Testis (tissue), 3 donors: ENCODE measurements around the gene PDIA6. TPM values are rescaled to one million over a fixed set of nuclear protein-coding genes. Genes with fewer than 3 reads are reported as not detected.

Experiments
- DNase-seq: peaks from one replicate; pipeline ENCODE4 v3.0.0-alpha.2; 2019
- H3K27ac ChIP-seq, 2 donors: fragments of 200-600 bp; sonication (generic); one replicate each; pipeline ENCODE4 v1.5.1; 2019
- H3K27me3 ChIP-seq: fragments of 200-600 bp; sonication (generic); one replicate; pipeline ENCODE4 v1.5.1; 2019
- H3K36me3 ChIP-seq: fragments of 200-600 bp; sonication (generic); one replicate; pipeline ENCODE4 v1.5.1; 2017; ENCODE audit warnings: low read depth; ENCODE audit errors: missing control alignments
- H3K4me1 ChIP-seq: fragments of 200-600 bp; sonication (generic); one replicate; pipeline ENCODE4 v1.5.1; 2019
- H3K4me3 ChIP-seq, 2 donors: fragments of 200-600 bp; sonication (generic); one replicate each; pipeline ENCODE4 v1.5.1; 2017 to 2019
- H3K9me3 ChIP-seq: fragments of 200-600 bp; sonication (generic); one replicate; pipeline ENCODE4 v1.5.1; 2017
- POLR2A ChIP-seq: fragments of 450-650 bp; IDR thresholded peaks from one replicate; pipeline ENCODE4 v1.6.1; 2017; ENCODE audit warnings: antibody characterized with exemption, mild to moderate bottlenecking, moderate library complexity
- WGBS, 2 donors: methylation state at CpG; one replicate each; pipeline ENCODE4 v1.1.5; 2018; 5-methylcytosine and 5-hydroxymethylcytosine counted together
- intact Hi-C: fragments of 100-400 bp; cut with DNase I; formaldehyde crosslinking; loops from one replicate; pipeline ENCODE4 v1.15.1; 2023; ENCODE audit warnings: low total_unique reads
- polyA plus RNA-seq: library from polyadenylated mRNA; stranded (reverse); fragments of 350-450 nt; fragmentation: Illumina TruSeq; extraction: RNeasy Lipid Tissue Mini Kit (QIAGEN cat#74804); gene quantifications from one replicate; pipeline ENCODE4 v1.2.3, GENCODE V29; 2014; ENCODE audit warnings: low read depth, low replicate concordance; ENCODE audit not compliant: insufficient read depth
- total RNA-seq, 2 donors: library from RNA; depleted of rRNA; stranded (reverse); fragments of >200 nt; gene quantifications; one replicate each; pipeline ENCODE4 v1.2.3, GENCODE V29; 2016
- TF ChIP-seq, protein P1 (sequence below), 3 experiments: fragments of 450-650 bp in 2 of 3; fragments of 200-600 bp in 1 of 3; sonication (generic) in 1 of 3; IDR thresholded peaks; one replicate each; pipeline ENCODE4 v1.5.1; 2016 to 2019; ENCODE audit warnings: antibody characterized with exemption in 3 of 3, mild to moderate bottlenecking in 2 of 3, moderate library complexity in 1 of 3

The PDIA6 gene
- total and polyA plus RNA-seq, 3 donors from 2014 or later: 74.3 to 123 (median 78.4) TPM

DNA sequence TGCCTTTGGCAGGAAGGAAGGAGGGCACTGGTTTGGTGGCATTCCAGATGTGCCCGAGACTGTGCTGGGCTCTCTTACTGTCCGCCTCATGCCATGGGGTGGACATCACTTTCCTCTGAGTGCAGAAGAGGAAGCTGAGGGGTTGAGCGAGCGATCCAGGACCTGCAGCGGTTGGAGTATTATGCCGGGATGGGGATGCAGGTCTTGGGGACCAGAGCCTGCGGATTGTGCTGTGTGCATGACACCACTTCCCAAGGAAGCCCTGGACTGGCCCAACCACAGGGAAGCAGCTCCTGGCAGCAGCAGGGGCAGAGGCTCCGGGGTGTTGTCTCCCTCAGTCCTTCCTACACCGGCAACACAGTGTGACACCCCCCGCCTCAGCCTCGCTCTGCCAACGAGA is 46.7 kb downstream of the PDIA6 start:
- Histone ChIP-seq H3K27ac (no peak overlapping the region), H3K9me3 (no peaks in the 10 kb centered on the region), H3K4me1 (no peaks in the 10 kb centered on the region), H3K27me3 (no peaks in the 10 kb centered on the region), H3K4me3 (no peak overlapping the region), H3K36me3 (no peaks in the 10 kb centered on the region)
- TF ChIP-seq POLR2A: no peak
- TF ChIP-seq, protein P1, sequence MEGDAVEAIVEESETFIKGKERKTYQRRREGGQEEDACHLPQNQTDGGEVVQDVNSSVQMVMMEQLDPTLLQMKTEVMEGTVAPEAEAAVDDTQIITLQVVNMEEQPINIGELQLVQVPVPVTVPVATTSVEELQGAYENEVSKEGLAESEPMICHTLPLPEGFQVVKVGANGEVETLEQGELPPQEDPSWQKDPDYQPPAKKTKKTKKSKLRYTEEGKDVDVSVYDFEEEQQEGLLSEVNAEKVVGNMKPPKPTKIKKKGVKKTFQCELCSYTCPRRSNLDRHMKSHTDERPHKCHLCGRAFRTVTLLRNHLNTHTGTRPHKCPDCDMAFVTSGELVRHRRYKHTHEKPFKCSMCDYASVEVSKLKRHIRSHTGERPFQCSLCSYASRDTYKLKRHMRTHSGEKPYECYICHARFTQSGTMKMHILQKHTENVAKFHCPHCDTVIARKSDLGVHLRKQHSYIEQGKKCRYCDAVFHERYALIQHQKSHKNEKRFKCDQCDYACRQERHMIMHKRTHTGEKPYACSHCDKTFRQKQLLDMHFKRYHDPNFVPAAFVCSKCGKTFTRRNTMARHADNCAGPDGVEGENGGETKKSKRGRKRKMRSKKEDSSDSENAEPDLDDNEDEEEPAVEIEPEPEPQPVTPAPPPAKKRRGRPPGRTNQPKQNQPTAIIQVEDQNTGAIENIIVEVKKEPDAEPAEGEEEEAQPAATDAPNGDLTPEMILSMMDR (IDR thresholded peaks at IDR 0.05): no peak
- intact Hi-C loops: no loop called here
- no peak for DNase-seq
- 92 to 95% methylated on average over 6 to 12 of the region's 12 CpGs for WGBS, 2 donors

DNA sequence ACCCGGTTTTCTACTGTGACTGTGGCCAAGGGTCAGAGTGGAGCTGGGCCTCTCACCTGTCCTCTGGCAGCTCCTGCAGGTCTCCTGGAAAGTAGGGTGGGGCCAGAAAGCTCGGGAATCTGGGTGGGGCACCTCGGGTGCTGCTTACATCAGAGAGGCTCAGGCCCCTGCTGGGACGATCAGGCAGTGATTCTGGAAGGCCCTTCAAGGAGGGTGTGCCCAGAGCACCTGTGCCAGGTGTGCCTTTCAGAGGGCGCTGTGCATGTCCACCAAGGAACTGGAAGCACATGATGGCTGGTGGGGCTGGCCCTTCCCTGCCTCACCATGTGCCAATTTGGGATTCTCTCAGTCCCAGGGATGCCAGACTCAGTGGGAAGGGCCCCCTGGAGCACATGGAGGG is 47.1 kb downstream of the PDIA6 start:
- WGBS, 2 donors: 78% methylated on average over 5 of the region's 5 CpGs; no CpG with 5 or more reads in 1 of the 2 donors

DNA sequence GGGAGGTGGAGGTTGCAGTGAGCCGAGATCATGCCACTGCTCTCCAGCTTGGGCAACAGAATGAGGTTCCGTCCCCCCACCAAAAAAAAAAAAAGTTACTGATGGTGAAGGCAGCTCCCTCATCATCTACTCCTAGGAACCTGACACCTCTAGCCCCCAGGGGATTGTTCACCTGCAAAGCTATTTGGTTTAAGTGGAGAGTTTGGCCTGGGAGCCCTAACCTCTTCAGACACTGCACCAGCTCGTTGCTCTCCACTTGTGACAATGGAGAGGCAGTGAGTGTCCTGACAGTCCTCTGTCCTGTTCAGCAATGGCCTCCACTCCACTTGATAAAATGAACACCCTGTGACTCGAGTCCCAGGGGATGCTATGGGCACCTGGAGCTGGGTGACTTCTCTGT is 47.7 kb downstream of the PDIA6 start:
- intact Hi-C loops: no loop called here
- WGBS, 2 donors: 82 to 94% methylated on average over 3 to 4 of the region's 4 CpGs
- no peak for DNase-seq

More for the DNA sequence above, 47.1 kb downstream of the PDIA6 start:
- H3K27ac ChIP-seq: no peak overlapping the region
- DNase-seq: no peak
- no peaks in the 10 kb centered on the region for H3K9me3 ChIP-seq
- no peaks in the 10 kb centered on the region for H3K4me1 ChIP-seq
- H3K4me3 ChIP-seq: no peak overlapping the region
- intact Hi-C loops: no loop called here
- TF ChIP-seq, protein P1 (IDR thresholded peaks at IDR 0.05): no peak
- TF ChIP-seq POLR2A: no peak
- H3K27me3 ChIP-seq: no peaks in the 10 kb centered on the region
- H3K36me3 ChIP-seq: no peaks in the 10 kb centered on the region

DNA sequence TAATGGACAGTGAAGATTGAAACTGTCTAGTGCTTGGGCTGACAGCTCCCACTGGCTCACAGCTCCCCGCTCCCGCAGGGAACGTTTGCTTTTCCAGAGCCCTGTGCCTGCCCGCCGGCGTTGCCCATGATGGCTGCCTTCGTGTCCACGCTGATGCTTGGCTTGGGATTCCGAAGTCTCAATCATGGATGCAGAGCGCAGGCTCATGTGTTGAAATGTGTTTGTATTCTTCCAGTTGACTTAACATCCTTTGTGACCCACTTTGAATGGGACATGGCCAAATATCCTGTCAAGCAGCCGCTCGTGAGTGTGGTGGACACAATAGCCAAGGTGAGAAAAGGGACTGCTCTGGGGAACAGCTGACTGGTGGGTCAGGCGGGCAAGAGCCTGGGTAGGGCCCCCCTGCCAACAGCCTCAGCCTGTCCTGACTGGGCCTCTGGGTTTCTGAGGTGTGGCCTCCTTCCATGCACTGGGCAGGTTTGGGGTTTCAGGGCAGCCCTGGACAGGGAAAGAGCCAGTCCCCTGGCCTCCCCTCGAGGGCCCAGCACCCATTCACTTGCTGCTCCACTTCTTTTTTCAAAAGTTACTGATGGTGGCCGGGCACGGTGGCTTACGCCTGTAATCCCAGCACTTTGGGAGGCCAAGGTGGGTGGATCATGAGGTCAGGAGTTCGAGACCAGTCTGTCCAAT is 48.3 kb downstream of the PDIA6 start:
- H3K27me3 ChIP-seq: no peaks in the 10 kb centered on the region
- H3K36me3 ChIP-seq: no peaks in the 10 kb centered on the region
- intact Hi-C loops: no loop called here
- H3K27ac ChIP-seq: no peak overlapping the region
- no peaks in the 10 kb centered on the region for H3K4me1 ChIP-seq
- TF ChIP-seq, protein P1 (IDR thresholded peaks at IDR 0.05): no peak
- TF ChIP-seq POLR2A: no peak
- H3K9me3 ChIP-seq: no peaks in the 10 kb centered on the region
- DNase-seq: no peak
- 88 to 91% methylated on average over 16 to 18 of the region's 18 CpGs for WGBS, 2 donors
- no peak overlapping the region for H3K4me3 ChIP-seq

More for the DNA sequence above, 47.7 kb downstream of the PDIA6 start:
- no peaks in the 10 kb centered on the region for H3K9me3 ChIP-seq
- H3K27ac ChIP-seq: no peak overlapping the region
- no peak for TF ChIP-seq POLR2A
- TF ChIP-seq, protein P1 (IDR thresholded peaks at IDR 0.05): no peak
- H3K36me3 ChIP-seq: no peaks in the 10 kb centered on the region
- no peaks in the 10 kb centered on the region for H3K27me3 ChIP-seq
- no peaks in the 10 kb centered on the region for H3K4me1 ChIP-seq
- H3K4me3 ChIP-seq: no peak overlapping the region

DNA sequence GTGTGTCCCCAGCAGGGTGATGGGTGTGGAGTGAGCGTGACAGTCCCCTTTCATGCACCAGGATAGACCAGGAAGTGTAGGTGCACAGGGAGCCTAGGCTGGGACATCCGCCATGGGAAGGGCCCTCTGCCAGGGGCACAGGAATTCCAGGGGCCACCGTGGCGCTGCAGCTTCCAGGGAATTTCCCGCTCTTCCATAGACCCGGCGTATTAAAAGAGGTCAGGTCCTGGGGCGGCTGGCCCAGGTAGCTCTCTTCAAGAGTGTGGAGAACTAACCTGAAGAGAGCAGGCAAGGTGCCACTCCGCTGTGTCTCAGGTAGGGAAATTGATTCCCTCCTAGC is 49.2 kb downstream of the PDIA6 start:
- 90 to 94% methylated on average over 7 to 9 of the region's 9 CpGs for WGBS, 2 donors
- Histone ChIP-seq H3K4me3 (no peak overlapping the region), H3K36me3 (no peaks in the 10 kb centered on the region), H3K27me3 (no peaks in the 10 kb centered on the region), H3K9me3 (no peaks in the 10 kb centered on the region), H3K4me1 (no peaks in the 10 kb centered on the region), H3K27ac (no peak overlapping the region)
- intact Hi-C loops: no loop called here
- TF ChIP-seq POLR2A: no peak
- TF ChIP-seq, protein P1 (IDR thresholded peaks at IDR 0.05): no peak
- no peak for DNase-seq
